GM23248 (cell line): ENCODE measurements around the gene KDM4B. TPM values are rescaled to one million over a fixed set of nuclear protein-coding genes. Genes with fewer than 3 reads are reported as not detected.

ENCODE experiments used
- DNase-seq: peaks from one replicate; pipeline ENCODE4 v3.0.0-alpha.2; 2015
- H2AFZ ChIP-seq: fragments of 200-600 bp; sonication (generic); 2 replicates; pipeline ENCODE4 v1.6.1; 2016; ENCODE audit warnings: antibody characterized with exemption
- H3F3A ChIP-seq: fragments of 200-600 bp; sonication (generic); 2 replicates; pipeline ENCODE4 v1.6.1; 2016; ENCODE audit warnings: mild to moderate bottlenecking, antibody characterized with exemption, mixed run types; ENCODE audit not compliant: insufficient read depth
- H3K27ac ChIP-seq: fragments of 200-600 bp; sonication (generic); 2 replicates; pipeline ENCODE4 v1.5.1; 2016; ENCODE audit warnings: mild to moderate bottlenecking
- H3K27me3 ChIP-seq: fragments of 200-600 bp; sonication (generic); replicated peaks from 2 replicates; pipeline ENCODE4 v1.6.1; 2016; ENCODE audit warnings: mild to moderate bottlenecking; ENCODE audit not compliant: insufficient read depth
- H3K36me3 ChIP-seq: fragments of 200-600 bp; sonication (generic); 2 replicates; pipeline ENCODE4 v1.6.1; 2016; ENCODE audit warnings: low read depth, mild to moderate bottlenecking
- H3K4me1 ChIP-seq: fragments of 200-600 bp; sonication (generic); 2 replicates; pipeline ENCODE4 v1.6.1; 2016; ENCODE audit warnings: mild to moderate bottlenecking; ENCODE audit not compliant: insufficient read depth
- H3K4me2 ChIP-seq: fragments of 200-600 bp; sonication (generic); one replicate; pipeline ENCODE4 v1.6.1; 2016; ENCODE audit warnings: mild to moderate bottlenecking; ENCODE audit not compliant: unreplicated experiment
- H3K4me3 ChIP-seq: fragments of 200-600 bp; sonication (generic); 2 replicates; pipeline ENCODE4 v1.5.1; 2016; ENCODE audit warnings: mild to moderate bottlenecking
- H3K79me2 ChIP-seq: fragments of 200-600 bp; sonication (generic); 2 replicates; pipeline ENCODE4 v1.6.1; 2016; ENCODE audit warnings: mild to moderate bottlenecking; ENCODE audit not compliant: insufficient read depth
- H3K9ac ChIP-seq: fragments of 200-600 bp; sonication (generic); 2 replicates; pipeline ENCODE4 v1.6.1; 2016; ENCODE audit warnings: mild to moderate bottlenecking
- H3K9me2 ChIP-seq: fragments of 200-600 bp; sonication (generic); 2 replicates; pipeline ENCODE4 v1.6.1; 2016; ENCODE audit warnings: mixed run types, mild to moderate bottlenecking, moderate library complexity; ENCODE audit not compliant: insufficient read depth
- H3K9me3 ChIP-seq: fragments of 200-600 bp; sonication (generic); one replicate; pipeline ENCODE4 v1.6.1; 2017; ENCODE audit warnings: low read depth
- H4K20me1 ChIP-seq: fragments of 200-600 bp; sonication (generic); 2 replicates; pipeline ENCODE4 v1.6.0; 2016; ENCODE audit not compliant: insufficient read depth
- EZH2 ChIP-seq: fragments of 200-600 bp; sonication (generic); IDR thresholded peaks from 2 replicates; pipeline ENCODE4 v1.6.1; 2018; ENCODE audit warnings: antibody characterized with exemption, mild to moderate bottlenecking; ENCODE audit not compliant: insufficient read depth, poor library complexity, severe bottlenecking
- EZH2phosphoT487 ChIP-seq: fragments of 200-600 bp; sonication (generic); IDR thresholded peaks from 2 replicates; pipeline ENCODE4 v1.6.1; 2018; ENCODE audit warnings: antibody characterized with exemption, moderate library complexity, mild to moderate bottlenecking, low read depth; ENCODE audit not compliant: insufficient read depth
- WGBS, 2 experiments: methylation state at CpG; one replicate each; pipeline ENCODE4 v1.1.6; 2015 to 2017; ENCODE audit warnings: low lambda C conversion rate in 2 of 2, low coverage in 1 of 2; ENCODE audit errors: missing lambda C conversion rate in 2 of 2; 5-methylcytosine and 5-hydroxymethylcytosine counted together
- in situ Hi-C: fragments of 300-500 bp; cut with MboI; formaldehyde crosslinking; loops from 2 replicates; pipeline ENCODE4 v1.15.0; 2020
- polyA plus RNA-seq: library from polyadenylated mRNA; unstranded; fragments of >200 nt; fragmentation: Nextera tagmentation; extraction: Ambion mirVana; gene quantifications from 2 replicates; pipeline ENCODE4 v1.2.1, GENCODE V29; 2016
- total RNA-seq: library from RNA; depleted of rRNA; stranded (reverse); fragments of >200 nt; shearing (Covaris generic); gene quantifications from 2 replicates; pipeline ENCODE4 v1.2.3, GENCODE V29; 2014

KDM4B gene
- total and polyA plus RNA-seq, 2 experiments from 2014 or later = 14.8 to 28.7 TPM

GRCh38 chr19:5078182-5078581 is 109.3 kb downstream of the KDM4B start:
- H3K27me3 ChIP-seq = no peaks in the 10 kb centered on the region
- H2AFZ ChIP-seq = no peak overlapping the region
- H3K4me1 ChIP-seq = no peaks in the 10 kb centered on the region
- no peak for DNase-seq
- no peak overlapping the region for H3K4me2 ChIP-seq
- H3K4me3 ChIP-seq = no peak overlapping the region
- in situ Hi-C loops = no loop called here
- H3K36me3 ChIP-seq = peaks cover 8% of the 10 kb centered on the region; the same call in 1 of the 2 replicates
- no peaks in the 10 kb centered on the region for H4K20me1 ChIP-seq
- no peaks in the 10 kb centered on the region; the same call in 1 of the 2 replicates for H3K79me2 ChIP-seq
- H3K27ac ChIP-seq = no peak overlapping the region
- H3K9me3 ChIP-seq = no peaks in the 10 kb centered on the region
- no peaks in the 10 kb centered on the region for H3F3A ChIP-seq
- no peak overlapping the region for H3K9ac ChIP-seq
- WGBS, 2 experiments = 92 to 94% methylated on average over 18 of the region's 18 CpGs
- TF ChIP-seq EZH2 (no peak), EZH2phosphoT487 (no peak)
- H3K9me2 ChIP-seq = no peaks in the 10 kb centered on the region

DNA sequence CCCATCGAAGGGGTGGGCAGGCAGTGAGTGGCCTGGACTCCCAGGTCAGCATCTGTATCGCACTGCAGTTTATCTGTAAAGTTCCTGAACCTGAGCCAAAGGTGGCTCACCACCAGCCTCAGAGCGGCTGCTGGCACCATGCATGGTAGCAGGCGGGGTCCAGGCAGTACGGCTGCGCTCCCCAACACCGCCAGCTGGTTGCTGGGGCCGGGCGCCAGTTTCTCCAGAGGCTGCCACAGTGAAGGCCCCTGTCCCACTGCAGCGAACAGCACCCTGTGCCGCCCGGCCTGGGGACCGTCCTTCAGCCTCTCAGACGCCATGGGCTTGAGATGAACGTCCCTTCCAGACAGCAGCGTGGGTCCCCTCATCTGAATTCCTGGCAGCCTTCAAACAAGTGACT is 109.8 kb downstream of the KDM4B start:
- 94 to 95% methylated on average over 16 of the region's 16 CpGs for WGBS, 2 experiments
- H3K36me3 ChIP-seq = peaks cover 8% of the 10 kb centered on the region; the same call in 1 of the 2 replicates
- in situ Hi-C loops = no loop called here

GRCh38 chr19:5079071-5079774 is 110.3 kb downstream of the KDM4B start:
- no peak for DNase-seq
- no peaks in the 10 kb centered on the region for H3K4me1 ChIP-seq
- no peaks in the 10 kb centered on the region for H3K9me3 ChIP-seq
- no peaks in the 10 kb centered on the region for H3F3A ChIP-seq
- 94 to 96% methylated on average over 18 of the region's 18 CpGs for WGBS, 2 experiments
- H3K4me3 ChIP-seq = no peak overlapping the region
- H3K27ac ChIP-seq = no peak overlapping the region
- no peaks in the 10 kb centered on the region for H3K9me2 ChIP-seq
- H3K36me3 ChIP-seq = peaks cover 8% of the 10 kb centered on the region; the same call in 1 of the 2 replicates
- H3K9ac ChIP-seq = no peak overlapping the region
- H3K27me3 ChIP-seq = no peaks in the 10 kb centered on the region
- no peaks in the 10 kb centered on the region for H4K20me1 ChIP-seq
- H3K4me2 ChIP-seq = no peak overlapping the region
- no peak overlapping the region for H2AFZ ChIP-seq
- H3K79me2 ChIP-seq = no peaks in the 10 kb centered on the region; the same call in 1 of the 2 replicates
- in situ Hi-C loops = no loop called here
- no peak for TF ChIP-seq EZH2

More for the DNA sequence above, 109.8 kb downstream of the KDM4B start:
- H3K27ac ChIP-seq = no peak overlapping the region
- no peak overlapping the region for H3K4me2 ChIP-seq
- H3K79me2 ChIP-seq = no peaks in the 10 kb centered on the region; the same call in 1 of the 2 replicates
- no peak overlapping the region for H2AFZ ChIP-seq
- no peaks in the 10 kb centered on the region for H3K9me2 ChIP-seq
- no peak overlapping the region for H3K4me3 ChIP-seq
- no peaks in the 10 kb centered on the region for H3K4me1 ChIP-seq
- no peaks in the 10 kb centered on the region for H3K9me3 ChIP-seq
- H3K27me3 ChIP-seq = no peaks in the 10 kb centered on the region
- H3F3A ChIP-seq = no peaks in the 10 kb centered on the region
- no peaks in the 10 kb centered on the region for H4K20me1 ChIP-seq
- TF ChIP-seq EZH2 (no peak), EZH2phosphoT487 (no peak)
- DNase-seq = no peak
- no peak overlapping the region for H3K9ac ChIP-seq

GRCh38 chr19:5080030-5080654 is 111.2 kb downstream of the KDM4B start:
- Histone ChIP-seq H2AFZ (no peak overlapping the region), H3K79me2 (no peaks in the 10 kb centered on the region; the same call in 1 of the 2 replicates), H4K20me1 (no peaks in the 10 kb centered on the region), H3K9me3 (no peaks in the 10 kb centered on the region), H3K9me2 (no peaks in the 10 kb centered on the region), H3F3A (no peaks in the 10 kb centered on the region), H3K4me3 (no peak overlapping the region), H3K36me3 (peaks cover 8% of the 10 kb centered on the region; the same call in 1 of the 2 replicates), H3K9ac (no peak overlapping the region), H3K27me3 (no peaks in the 10 kb centered on the region), H3K4me1 (no peaks in the 10 kb centered on the region), H3K4me2 (no peak overlapping the region), H3K27ac (no peak overlapping the region)
- 89 to 92% methylated on average over 27 of the region's 27 CpGs for WGBS, 2 experiments
- in situ Hi-C loops = no loop called here
- DNase-seq = no peak
- no peak for TF ChIP-seq EZH2phosphoT487
- no peak for TF ChIP-seq EZH2
